ENCODE data around the gene LRRC36. TPM values are rescaled to one million over a fixed set of nuclear protein-coding genes. Genes with fewer than 3 reads are reported as not detected.
"Not testable (repeated sequence)": the region's sequence is repeated elsewhere in the genome, so short reads cannot be mapped to it uniquely, and the experiment has no call there.

The LRRC36 gene
- total RNA-seq, 4 donors from 2014 or later = 0.46 to 2.8 TPM; not detected in 2

DNA sequence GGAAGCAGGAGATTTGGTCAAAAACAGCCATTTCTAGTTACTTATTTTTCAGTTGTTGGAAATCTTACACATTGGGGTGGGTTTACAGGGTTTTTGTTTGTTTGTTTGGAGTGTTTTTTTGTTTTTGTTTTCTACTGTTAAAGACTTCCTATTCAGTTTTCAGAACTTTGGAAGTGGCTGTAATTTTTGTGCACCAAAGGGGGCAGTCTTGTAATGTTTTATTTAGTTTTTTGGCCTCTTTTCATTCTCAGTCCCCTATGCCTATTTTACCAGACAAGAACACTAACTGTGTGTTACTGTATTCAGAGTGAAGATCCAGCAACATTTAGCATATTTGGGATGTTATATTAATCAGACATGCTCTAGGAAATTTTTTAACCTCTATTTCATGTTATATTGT is 46.0 kb downstream of the LRRC36 start:
- Histone ChIP-seq H3K9me3 (no peaks in the 10 kb centered on the region), H3K27me3 (no peaks in the 10 kb centered on the region), H3K4me1 (no peaks in the 10 kb centered on the region), H3K27ac (no peak overlapping the region), H3K36me3 (no peaks in the 10 kb centered on the region), H3K4me3 (no peak overlapping the region)
- TF ChIP-seq POLR2A (IDR thresholded peaks at IDR 0.05) = no peak
- TF ChIP-seq, protein P1, sequence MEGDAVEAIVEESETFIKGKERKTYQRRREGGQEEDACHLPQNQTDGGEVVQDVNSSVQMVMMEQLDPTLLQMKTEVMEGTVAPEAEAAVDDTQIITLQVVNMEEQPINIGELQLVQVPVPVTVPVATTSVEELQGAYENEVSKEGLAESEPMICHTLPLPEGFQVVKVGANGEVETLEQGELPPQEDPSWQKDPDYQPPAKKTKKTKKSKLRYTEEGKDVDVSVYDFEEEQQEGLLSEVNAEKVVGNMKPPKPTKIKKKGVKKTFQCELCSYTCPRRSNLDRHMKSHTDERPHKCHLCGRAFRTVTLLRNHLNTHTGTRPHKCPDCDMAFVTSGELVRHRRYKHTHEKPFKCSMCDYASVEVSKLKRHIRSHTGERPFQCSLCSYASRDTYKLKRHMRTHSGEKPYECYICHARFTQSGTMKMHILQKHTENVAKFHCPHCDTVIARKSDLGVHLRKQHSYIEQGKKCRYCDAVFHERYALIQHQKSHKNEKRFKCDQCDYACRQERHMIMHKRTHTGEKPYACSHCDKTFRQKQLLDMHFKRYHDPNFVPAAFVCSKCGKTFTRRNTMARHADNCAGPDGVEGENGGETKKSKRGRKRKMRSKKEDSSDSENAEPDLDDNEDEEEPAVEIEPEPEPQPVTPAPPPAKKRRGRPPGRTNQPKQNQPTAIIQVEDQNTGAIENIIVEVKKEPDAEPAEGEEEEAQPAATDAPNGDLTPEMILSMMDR (IDR thresholded peaks at IDR 0.05) = peak; percentile 25 to 57 (median 38)
- DNase-seq = no peak
- intact Hi-C loops (cut with DNase I; ENCODE audit: low total_unique reads) = no loop called here

DNA sequence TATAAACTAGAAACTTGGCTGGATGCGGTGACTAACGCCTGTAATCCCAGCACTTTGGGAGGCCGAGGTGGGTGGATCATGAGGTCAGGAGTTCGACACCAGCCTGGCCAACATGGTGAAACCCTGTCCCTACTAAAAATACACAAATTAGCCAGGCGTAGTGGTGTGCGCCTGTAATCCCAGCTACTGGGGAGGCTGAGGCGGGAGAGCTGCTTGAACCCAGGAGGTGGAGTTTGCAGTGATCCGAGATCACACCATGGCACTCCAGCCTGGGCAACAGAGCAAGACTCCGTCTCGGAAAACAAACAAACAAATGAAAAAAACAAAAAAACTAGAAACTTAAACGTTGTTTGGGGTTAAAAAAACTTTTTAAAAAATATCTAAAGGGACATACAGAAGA is 49.4 kb downstream of the LRRC36 start:
- intact Hi-C loops (cut with DNase I; ENCODE audit: low total_unique reads); H3K36me3 ChIP-seq; DNase-seq; H3K9me3 ChIP-seq; H3K4me3 ChIP-seq; H3K27ac ChIP-seq; H3K4me1 ChIP-seq; H3K27me3 ChIP-seq: not testable (repeated sequence)

DNA sequence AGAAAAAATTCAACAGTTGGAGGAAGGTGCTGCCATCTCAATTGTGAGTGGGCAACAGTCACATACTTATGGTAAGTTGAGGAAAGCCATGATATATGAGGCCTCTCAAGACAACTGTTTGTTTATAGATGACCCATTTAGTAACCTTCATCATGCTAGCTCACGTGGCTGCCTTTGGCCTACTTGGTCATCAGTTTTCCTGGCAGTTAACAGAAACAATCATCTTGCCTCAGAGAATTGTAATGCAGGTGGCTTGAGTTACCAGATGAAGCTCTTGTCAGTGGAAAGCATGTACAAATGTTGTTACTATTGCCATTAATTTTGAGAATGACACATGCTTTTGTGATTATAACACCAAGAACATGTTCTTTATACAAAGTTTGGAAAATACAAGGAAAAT is 52.0 kb downstream of the LRRC36 start:
- H3K4me3 ChIP-seq = no peak overlapping the region
- no peaks in the 10 kb centered on the region for H3K9me3 ChIP-seq
- intact Hi-C loops (cut with DNase I; ENCODE audit: low total_unique reads) = no loop called here
- no peaks in the 10 kb centered on the region for H3K27me3 ChIP-seq
- no peaks in the 10 kb centered on the region for H3K36me3 ChIP-seq
- TF ChIP-seq, protein P1 (IDR thresholded peaks at IDR 0.05) = no peak
- TF ChIP-seq POLR2A (IDR thresholded peaks at IDR 0.05) = no peak
- DNase-seq = no peak
- no peak overlapping the region for H3K27ac ChIP-seq
- no peaks in the 10 kb centered on the region for H3K4me1 ChIP-seq

DNA sequence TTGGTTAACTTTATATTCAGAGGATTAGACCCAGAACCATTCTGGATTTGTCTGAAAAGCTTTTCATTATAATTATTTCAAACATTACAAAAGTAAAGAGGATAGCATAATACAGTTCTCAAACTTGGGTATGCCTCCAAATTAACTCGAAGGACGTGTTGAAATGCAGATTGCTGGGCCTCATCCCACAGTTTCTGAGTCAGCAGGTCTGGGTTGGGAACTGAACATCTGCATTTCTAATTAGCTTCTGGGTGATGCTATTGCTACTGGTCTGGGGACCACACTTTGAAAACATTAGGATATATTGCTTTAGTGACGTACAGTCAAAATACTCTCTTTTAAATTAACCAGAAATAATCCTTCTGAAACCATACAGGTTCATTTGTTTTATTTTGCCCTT is 56.7 kb downstream of the LRRC36 start:
- no peak overlapping the region for H3K4me3 ChIP-seq
- no peaks in the 10 kb centered on the region for H3K36me3 ChIP-seq
- intact Hi-C loops (cut with DNase I; ENCODE audit: low total_unique reads) = no loop called here
- H3K9me3 ChIP-seq = no peaks in the 10 kb centered on the region
- DNase-seq = no peak
- H3K27ac ChIP-seq = no peak overlapping the region
- H3K27me3 ChIP-seq = no peaks in the 10 kb centered on the region
- no peaks in the 10 kb centered on the region for H3K4me1 ChIP-seq
- TF ChIP-seq, protein P1 (IDR thresholded peaks at IDR 0.05) = no peak
- TF ChIP-seq POLR2A (IDR thresholded peaks at IDR 0.05) = no peak

DNA sequence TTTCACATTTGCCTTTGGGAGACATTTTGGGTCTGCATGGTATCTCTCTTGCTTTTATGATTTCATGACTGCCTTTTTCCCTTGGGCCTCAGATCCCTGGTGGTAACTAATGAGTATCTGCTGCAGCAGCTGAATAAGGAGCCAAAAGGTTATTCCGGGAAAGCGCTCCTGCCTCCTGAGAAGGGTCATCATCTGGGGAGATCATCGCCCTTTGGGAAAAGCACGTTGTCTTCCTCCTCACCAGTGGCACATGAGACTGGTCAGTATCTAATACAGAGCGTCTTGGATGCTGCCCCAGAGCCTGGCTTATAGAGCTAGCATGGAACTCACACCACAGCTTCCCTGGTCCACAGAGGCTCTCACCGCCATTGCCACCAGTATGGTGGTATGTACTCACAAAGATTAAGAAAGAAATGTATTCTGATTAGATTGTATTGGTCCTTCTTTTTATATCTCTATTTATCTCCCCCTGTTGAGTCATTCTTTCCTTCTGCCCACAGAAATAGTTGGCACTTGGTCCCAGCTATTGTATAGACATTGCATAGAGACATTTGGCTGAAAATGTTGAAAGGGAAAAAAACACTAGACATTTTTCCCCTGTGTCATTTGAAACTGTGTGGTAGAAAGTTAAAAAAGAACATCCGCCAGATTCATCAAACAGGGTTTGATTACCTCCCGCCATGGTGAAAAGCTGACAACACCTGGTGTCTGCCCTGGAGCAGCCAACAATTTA is 58.3 kb downstream of the LRRC36 start:
- H3K27ac ChIP-seq = no peak overlapping the region

More for the DNA sequence above, 58.3 kb downstream of the LRRC36 start:
- Histone ChIP-seq H3K27me3 (no peaks in the 10 kb centered on the region), H3K36me3 (no peaks in the 10 kb centered on the region), H3K4me3 (no peak overlapping the region), H3K9me3 (no peaks in the 10 kb centered on the region), H3K4me1 (no peaks in the 10 kb centered on the region)
- TF ChIP-seq, protein P1 (IDR thresholded peaks at IDR 0.05) = no peak
- TF ChIP-seq POLR2A (IDR thresholded peaks at IDR 0.05) = no peak
- intact Hi-C loops (cut with DNase I; ENCODE audit: low total_unique reads) = no loop called here
- DNase-seq = no peak
